ENCODE results near the gene UTP3. TPM values are rescaled to one million over a fixed set of nuclear protein-coding genes. Genes with fewer than 3 reads are reported as not detected.

UTP3 gene
- total and polyA plus RNA-seq, 9 of the 15 experiments (the other 6 are each of a cell fraction or from before 2014, with no cell fraction given) = 11.9 to 69.3 (median 34.0) TPM

GRCh38 chr4:70706044-70706461 is 17.7 kb downstream of the UTP3 start:
- intact Hi-C loops (cut with micrococcal nuclease) = loop anchor here (5.0 to 10.0 kb wide), 3 partner anchors 111 to 289 kb away; partner anchors contain the start of genes DCK and MOB1B
- no peak for DNase-seq (ENCODE audit: extremely low read depth in 1 of 4, low spot score in 3 of 4)
- no peaks in the 10 kb centered on the region for H3K27me3 ChIP-seq (ENCODE audit: control insufficient read depth in 2 of 2, insufficient read depth in 2 of 2, low read length in 2 of 2)
- POLR2A ChIA-PET = interaction anchor here (0.7 to 2.5 kb wide), 8 partner anchors 9 to 191 kb away, joined by 3 to 10 read pairs (median 4); no protein-coding TSS in a partner anchor
- no peak for ATAC-seq
- H3K9ac ChIP-seq (ENCODE audit: insufficient read depth in 1 of 2, low read depth in 2 of 2, low read length in 2 of 2) = peak overlapping the region; percentile 79 to 94
- BruUV-seq (replicated peaks) = TSS peak; percentile 51
- H3K4me1 ChIP-seq (replicated peaks in 1 of 2; ENCODE audit: control insufficient read depth in 2 of 2, insufficient read depth in 2 of 2, low read length in 2 of 2) = peaks cover 15% of the 10 kb centered on the region in 2 experiments; a peak in 4 of 5 replicates
- WGBS (ENCODE audit: insufficient coverage, low coverage, missing lambda C conversion rate) = 2% methylated on average over 7 of the region's 7 CpGs
- H3K9me1 ChIP-seq (ENCODE audit: control insufficient read depth, insufficient read depth, low read length) = no peaks in the 10 kb centered on the region
- in situ Hi-C loops (cut with MboI) = no loop called here
- peak overlapping the region; percentile 98 for H2AFZ ChIP-seq (ENCODE audit: low read depth, low read length)
- TF ChIP-seq SPI1 (IDR thresholded peaks at IDR 0.05; ENCODE audit: borderline replicate concordance, low read depth, low read length) (no peak), GTF2E2 (tag; IDR thresholded peaks at IDR 0.05) (0 out of 2 replicates have a peak, but pooled peaks have one; percentile 33), ADNP (tag; IDR thresholded peaks at IDR 0.05) (no peak), ZKSCAN8 (CRISPR knock-in tag; IDR thresholded peaks at IDR 0.05) (peak; percentile 87), HOXB6 (CRISPR knock-in tag; IDR thresholded peaks at IDR 0.05; ENCODE audit: borderline replicate concordance) (no peak), HDGF (IDR thresholded peaks at IDR 0.05) (no peak), ZEB2 (IDR thresholded peaks at IDR 0.05) (no peak), MIER1 (IDR thresholded peaks at IDR 0.05; ENCODE audit: low read depth) (0 out of 2 replicates have a peak, but pooled peaks have one; percentile 22), ZNF3 (CRISPR knock-in tag; IDR thresholded peaks at IDR 0.05) (no peak), KDM1A (IDR thresholded peaks at IDR 0.05) (peak in 1 of 2 experiments; percentile 33; a peak in 2 of 4 replicates), POLR3A (IDR thresholded peaks at IDR 0.05; ENCODE audit: borderline replicate concordance, extremely low read depth, insufficient read depth, insufficient read length) (no peak)
- no peaks in the 10 kb centered on the region for H4K20me1 ChIP-seq (replicated peaks; ENCODE audit: control insufficient read depth, insufficient read depth, low read length)
- no peak for FAIRE-seq
- CTCF ChIA-PET (ENCODE audit: low intra/inter-chr PET ratio) = no interaction called here
- peak overlapping the region; percentile 81 for H3K4me2 ChIP-seq (ENCODE audit: insufficient read depth, low read length)
- H3K79me2 ChIP-seq (ENCODE audit: control insufficient read depth, insufficient read depth, low read length) = peaks cover 31% of the 10 kb centered on the region
- no peaks in the 10 kb centered on the region for H3K36me3 ChIP-seq (ENCODE audit: control insufficient read depth, insufficient read depth, low read length)
- no peaks in the 10 kb centered on the region for H3K9me3 ChIP-seq (replicated peaks; ENCODE audit: control insufficient read depth, insufficient read depth, low read depth, low read length)
- peak overlapping the region; percentile 85 for H3K27ac ChIP-seq (ENCODE audit: extremely low read depth, low read depth, low read length)
- peak overlapping the region; percentile 79 for H3K4me3 ChIP-seq

All from K562 (cell line).